IMR-90 (cell line): ENCODE results near the gene CDH23. TPM values are rescaled to one million over a fixed set of nuclear protein-coding genes. Genes with fewer than 3 reads are reported as not detected.

Source experiments
- ATAC-seq: fragments of 200-7000 bp; cut with Tn5 transposase; 2 replicates; pipeline ENCODE4 v1.9.1; 2020; ENCODE audit warnings: low read depth, mild to moderate bottlenecking, moderate library complexity
- BruUV-seq: library from RNA; stranded (reverse); fragments of 400-500 nt; replicated peaks from 2 replicates; lab custom pipeline; 2021; lab: Mats Ljungman, UMichigan
- CTCF ChIA-PET: fragments of 300-600 bp; formaldehyde crosslinking; extraction: SDS; loops from one replicate; lab custom pipeline; 2021; ENCODE audit warnings: antibody characterized with exemption; lab: Yijun Ruan, JAX
- POLR2A ChIA-PET: fragments of 300-600 bp; sonication (Branson Sonifier 250); formaldehyde crosslinking; loops from one replicate; lab custom pipeline; 2022; ENCODE audit warnings: antibody characterized with exemption; ENCODE audit not compliant: unreplicated experiment; lab: Charles Lee
- DNase-seq: peaks from one replicate; pipeline ENCODE4 v3.0.0; 2013
- H2AFZ ChIP-seq: replicated peaks from 2 replicates; pipeline ENCODE3; 2013; ENCODE audit warnings: low read length, mild to moderate bottlenecking; ENCODE audit not compliant: poor library complexity
- H2AK5ac ChIP-seq: 2 replicates; pipeline ENCODE4 v1.6.1; 2013; ENCODE audit warnings: low read depth, low read length, inconsistent platforms
- H2AK9ac ChIP-seq: replicated peaks from 2 replicates; pipeline ENCODE3; 2013; ENCODE audit warnings: mild to moderate bottlenecking, low read depth, low read length, moderate library complexity; ENCODE audit not compliant: poor library complexity
- H2BK120ac ChIP-seq: 2 replicates; pipeline ENCODE4 v1.6.1; 2013; ENCODE audit warnings: low read depth, low read length, inconsistent platforms
- H2BK15ac ChIP-seq: 3 replicates; pipeline ENCODE4 v1.6.1; 2013; ENCODE audit warnings: low read depth, low read length, inconsistent platforms
- H2BK20ac ChIP-seq: 2 replicates; pipeline ENCODE4 v1.6.1; 2013; ENCODE audit warnings: low read depth, mild to moderate bottlenecking, inconsistent platforms, low read length, moderate library complexity
- H2BK5ac ChIP-seq: 2 replicates; pipeline ENCODE4 v1.6.1; 2013; ENCODE audit warnings: mild to moderate bottlenecking, low read depth, low read length, inconsistent platforms; ENCODE audit not compliant: poor library complexity, severe bottlenecking
- H3K14ac ChIP-seq: replicated peaks from 2 replicates; pipeline ENCODE4 v1.6.1; 2013; ENCODE audit warnings: low read depth, low read length, inconsistent platforms
- H3K18ac ChIP-seq: 2 replicates; pipeline ENCODE4 v1.6.1; 2013; ENCODE audit warnings: low read depth, low read length, control low read depth
- H3K23ac ChIP-seq: 2 replicates; pipeline ENCODE4 v1.6.1; 2013; ENCODE audit warnings: low read depth, low read length, inconsistent platforms
- H3K27ac ChIP-seq: 2 replicates; pipeline ENCODE4 v1.5.1; 2013; ENCODE audit warnings: mild to moderate bottlenecking, control low read depth, low read length; ENCODE audit not compliant: insufficient read depth
- H3K27me3 ChIP-seq: 2 replicates; pipeline ENCODE4 v1.6.1; 2013; ENCODE audit warnings: low read length; ENCODE audit not compliant: control insufficient read depth, insufficient read depth
- H3K36me3 ChIP-seq: 2 replicates; pipeline ENCODE4 v1.6.1; 2013; ENCODE audit warnings: low read length, mixed read lengths; ENCODE audit not compliant: control insufficient read depth, insufficient read depth
- H3K4ac ChIP-seq: 2 replicates; pipeline ENCODE4 v1.6.1; 2013; ENCODE audit warnings: low read depth, low read length, inconsistent platforms
- H3K4me1 ChIP-seq: 2 replicates; pipeline ENCODE4 v1.6.1; 2013; ENCODE audit warnings: low read length, mixed read lengths; ENCODE audit not compliant: control insufficient read depth, insufficient read depth
- H3K4me2 ChIP-seq: 2 replicates; pipeline ENCODE4 v1.6.1; 2013; ENCODE audit warnings: low read depth, mild to moderate bottlenecking, control low read depth, low read length, moderate library complexity
- H3K4me3 ChIP-seq: 2 replicates; pipeline ENCODE4 v1.5.1; 2013; ENCODE audit warnings: low read depth, mild to moderate bottlenecking, control low read depth, low read length, moderate library complexity; ENCODE audit not compliant: insufficient read depth
- H3K56ac ChIP-seq: 2 replicates; pipeline ENCODE4 v1.6.1; 2013; ENCODE audit warnings: low read length, inconsistent platforms; ENCODE audit not compliant: insufficient read depth; ENCODE audit errors: extremely low read depth
- H3K79me1 ChIP-seq, 2 experiments: 2 replicates each; pipeline ENCODE4 v1.6.1; 2013; ENCODE audit warnings: low read length in 2 of 2, inconsistent platforms in 1 of 2, low read depth in 1 of 2
- H3K9ac ChIP-seq: 2 replicates; pipeline ENCODE4 v1.6.1; 2013; ENCODE audit warnings: low read depth, low read length, control low read depth
- H3K9me1 ChIP-seq: 2 replicates; pipeline ENCODE4 v1.6.1; 2013; ENCODE audit warnings: low read length, inconsistent platforms; ENCODE audit not compliant: insufficient read depth
- H3K9me3 ChIP-seq: 2 replicates; pipeline ENCODE4 v1.6.1; 2013; ENCODE audit warnings: low read length; ENCODE audit not compliant: control insufficient read depth, insufficient read depth
- H4K20me1 ChIP-seq: 2 replicates; pipeline ENCODE4 v1.6.1; 2013; ENCODE audit warnings: low read length, inconsistent platforms; ENCODE audit not compliant: insufficient read depth
- H4K5ac ChIP-seq: 2 replicates; pipeline ENCODE4 v1.6.1; 2013; ENCODE audit warnings: mild to moderate bottlenecking, low read depth, low read length, control low read depth
- H4K8ac ChIP-seq, 2 experiments: 2 replicates each; pipeline ENCODE4 v1.6.1; 2013; ENCODE audit warnings: low read depth in 2 of 2, low read length in 2 of 2, control low read depth in 1 of 2, inconsistent platforms in 1 of 2
- H4K91ac ChIP-seq: 2 replicates; pipeline ENCODE4 v1.6.1; 2013; ENCODE audit warnings: low read depth, low read length, inconsistent platforms; ENCODE audit not compliant: insufficient read depth
- BHLHE40 ChIP-seq: fragments of 150-350 bp; IDR thresholded peaks from 2 replicates; pipeline ENCODE4 v1.6.1; 2016; ENCODE audit warnings: mild to moderate bottlenecking, low read depth, low read length
- CEBPB ChIP-seq: IDR thresholded peaks from 2 replicates; pipeline ENCODE4 v1.6.1; 2012; ENCODE audit warnings: low read depth, low read length, improper control_type of control experiment
- CHD1 ChIP-seq: IDR thresholded peaks from 2 replicates; pipeline ENCODE4 v1.6.1; 2012; ENCODE audit warnings: low read depth, low read length, improper control_type of control experiment
- CTCF ChIP-seq: conservative IDR thresholded peaks from 2 replicates; pipeline ENCODE4 v1.5.1; 2012; ENCODE audit warnings: mild to moderate bottlenecking, low read depth, low read length, improper control_type of control experiment
- ELK1 ChIP-seq: fragments of 150-350 bp; IDR thresholded peaks from 2 replicates; pipeline ENCODE4 v1.6.1; 2016; ENCODE audit warnings: low read depth, mild to moderate bottlenecking, low read length, moderate library complexity, borderline replicate concordance
- FOS ChIP-seq: fragments of 150-350 bp; IDR thresholded peaks from 2 replicates; pipeline ENCODE4 v1.6.1; 2016; ENCODE audit warnings: low read depth, low read length
- MAFK ChIP-seq: IDR thresholded peaks from 2 replicates; pipeline ENCODE4 v1.6.1; 2012; ENCODE audit warnings: low read depth, low read length, improper control_type of control experiment
- MAZ ChIP-seq: IDR thresholded peaks from 2 replicates; pipeline ENCODE4 v1.6.1; 2012; ENCODE audit warnings: low read depth, mild to moderate bottlenecking, low read length, improper control_type of control experiment, moderate library complexity, borderline replicate concordance
- MXI1 ChIP-seq: IDR thresholded peaks from 2 replicates; pipeline ENCODE4 v1.6.1; 2012; ENCODE audit warnings: low read depth, mild to moderate bottlenecking, low read length, moderate library complexity, borderline replicate concordance
- NFE2L2 ChIP-seq: fragments of 150-350 bp; IDR thresholded peaks from 2 replicates; pipeline ENCODE4 v1.6.1; 2016; ENCODE audit warnings: low read depth, mild to moderate bottlenecking, low read length
- POLR2A ChIP-seq: IDR thresholded peaks from 2 replicates; pipeline ENCODE4 v1.6.1; 2012; ENCODE audit warnings: mild to moderate bottlenecking, low read depth, low read length
- RAD21 ChIP-seq: IDR thresholded peaks from 2 replicates; pipeline ENCODE4 v1.6.1; 2012; ENCODE audit warnings: low read length, improper control_type of control experiment
- RCOR1 ChIP-seq: IDR thresholded peaks from 2 replicates; pipeline ENCODE4 v1.6.1; 2012; ENCODE audit warnings: mild to moderate bottlenecking, low read length, improper control_type of control experiment; ENCODE audit not compliant: insufficient replicate concordance
- RFX5 ChIP-seq: IDR thresholded peaks from 2 replicates; pipeline ENCODE4 v1.8.0; 2012; ENCODE audit warnings: low read depth, mild to moderate bottlenecking, low read length, moderate library complexity
- SMC3 ChIP-seq: fragments of 150-350 bp; IDR thresholded peaks from 2 replicates; pipeline ENCODE4 v1.6.1; 2016; ENCODE audit warnings: low read depth, mild to moderate bottlenecking, antibody characterized with exemption, low read length, moderate library complexity
- USF2 ChIP-seq: fragments of 150-350 bp; IDR thresholded peaks from 2 replicates; pipeline ENCODE4 v1.6.1; 2017; ENCODE audit warnings: mild to moderate bottlenecking, antibody characterized with exemption, low read length, low read depth
- WGBS, 2 experiments: methylation state at CpG; one replicate each; pipeline versions ENCODE4 v1.1.5 to v1.1.7; 2013; ENCODE audit warnings: missing lambda C conversion rate in 2 of 2; ENCODE audit not compliant: insufficient read length in 1 of 2; ENCODE audit errors: extremely low coverage in 2 of 2; 5-methylcytosine and 5-hydroxymethylcytosine counted together
- dilution Hi-C: fragments of 300-500 bp; cut with HindIII; formaldehyde crosslinking; loops from one replicate; pipeline ENCODE4 v1.14.3; 2018; ENCODE audit warnings: low sequenced_read_pairs; ENCODE audit not compliant: unreplicated experiment
- in situ Hi-C: fragments of 300-500 bp; cut with MboI; formaldehyde crosslinking; loops from 3 replicates; pipeline ENCODE4 v1.14.3; 2019; ENCODE audit warnings: low sequenced_read_pairs, inconsistent platforms, mixed read lengths
- intact Hi-C: fragments of 100-400 bp; cut with micrococcal nuclease; formaldehyde crosslinking; loops from 2 replicates; pipeline ENCODE4 v1.10.0; 2022
- polyA plus RNA-seq, 3 experiments: library from polyadenylated mRNA; depleted of rRNA; stranded (reverse); fragments of >200 nt; gene quantifications; 2 replicates each; pipeline ENCODE4 v1.2.3, GENCODE V29; 2012; ENCODE audit warnings: low replicate concordance in 1 of 3
- total RNA-seq: library from RNA; depleted of rRNA; stranded (reverse); fragments of >200 nt; gene quantifications from 2 replicates; pipeline ENCODE4 v1.2.3, GENCODE V29; 2012

CDH23 gene
- total and polyA plus RNA-seq, 2 of the 4 experiments (the other 2 are of a cell fraction) = under 0.01 to 0.03 TPM

DNA sequence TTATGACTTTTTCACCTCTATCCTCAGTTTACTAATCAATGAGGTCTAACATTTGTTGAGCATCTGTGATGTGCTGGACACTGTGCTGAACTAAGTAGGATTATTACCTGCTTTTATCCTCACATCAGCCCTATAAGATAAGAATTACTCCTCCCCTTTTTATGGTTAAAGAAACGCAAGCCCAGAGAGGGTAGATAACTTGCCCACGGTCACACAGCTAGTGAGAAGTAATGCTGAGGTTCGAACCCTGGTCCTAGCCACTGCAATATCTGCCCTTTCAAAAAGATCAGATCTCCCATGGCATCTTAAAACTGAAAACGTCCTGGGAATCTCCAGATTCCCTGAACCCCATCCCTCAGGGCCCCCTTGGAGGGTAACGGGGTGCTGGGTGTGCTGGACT, 204.6 kb downstream of the CDH23 start:
- dilution Hi-C loops (no loop called here), in situ Hi-C loops (loop anchor here (10.0 kb wide), 1 partner anchor 286 kb away; the partner anchor contains the start of gene SLC29A3), intact Hi-C loops (no loop called here)
- Histone ChIP-seq H3K9ac (no peak overlapping the region), H2BK120ac (no peak overlapping the region), H3K14ac (no peak overlapping the region), H2BK15ac (no peak overlapping the region), H3K36me3 (no peaks in the 10 kb centered on the region), H2AFZ (no peak overlapping the region), H3K27ac (no peak overlapping the region), H3K23ac (no peak overlapping the region; the same call in 1 of the 2 replicates), H3K4me2 (no peak overlapping the region), H3K27me3 (peaks cover 14% of the 10 kb centered on the region; the same call in 1 of the 2 replicates), H4K91ac (no peak overlapping the region), H3K4ac (no peak overlapping the region), H2AK9ac (no peak overlapping the region), H2BK5ac (no peak overlapping the region), H4K20me1 (no peaks in the 10 kb centered on the region), H3K9me1 (0 out of 2 replicates have a peak, but pooled peaks cover 1% of the 10 kb centered on the region), H3K79me1 (no peaks in the 10 kb centered on the region), H2BK20ac (no peak overlapping the region), H3K4me1 (no peaks in the 10 kb centered on the region), H3K4me3 (no peak overlapping the region), H4K5ac (no peak overlapping the region), H3K9me3 (no peaks in the 10 kb centered on the region), H3K18ac (no peak overlapping the region), H4K8ac (no peak overlapping the region), H3K56ac (no peak overlapping the region), H2AK5ac (no peak overlapping the region)
- ChIA-PET CTCF (no interaction called here), POLR2A (no interaction called here)
- DNase-seq = no peak
- TF ChIP-seq ELK1 (no peak), RCOR1 (no peak), MAFK (no peak), RAD21 (no peak), CTCF (no peak), BHLHE40 (no peak), SMC3 (no peak), USF2 (no peak), CEBPB (no peak), FOS (no peak), RFX5 (no peak), CHD1 (no peak), MXI1 (no peak), NFE2L2 (no peak), POLR2A (no peak), MAZ (no peak)
- no CpG with 5 or more reads among the region's 5 CpGs for WGBS, 2 experiments
- BruUV-seq = no TSS peak
- peak; percentile 11; the same call in 1 of the 2 replicates for ATAC-seq
